ENCODE measurements around the gene ZHX3.

Gene ZHX3

GRCh38 chr20:41293269-41294037 lies 24.1 kb downstream of the ZHX3 start:
- DNase-seq (ENCODE audit: low read depth), result no peak

- no peak for DNase-seq (ENCODE audit: low read depth)
Observed at GRCh38 chr20:41290804-41291389, 26.6 kb downstream of the ZHX3 start.

- peak; percentile 57 for DNase-seq (ENCODE audit: low read depth)
Observed at GRCh38 chr20:41287327-41287726, 30.2 kb downstream of the ZHX3 start.

GRCh38 chr20:41286240-41286851 lies 31.2 kb downstream of the ZHX3 start:
- DNase-seq (ENCODE audit: low read depth), result no peak

- no peak for DNase-seq (ENCODE audit: low read depth)
Observed at GRCh38 chr20:41279546-41280225, 37.8 kb downstream of the ZHX3 start.

GRCh38 chr20:41278936-41279335 lies 38.6 kb downstream of the ZHX3 start:
- DNase-seq (ENCODE audit: low read depth), result no peak

- no peak for DNase-seq (ENCODE audit: low read depth)
Observed at GRCh38 chr20:41277049-41277448, 40.5 kb downstream of the ZHX3 start.

- no peak for DNase-seq (ENCODE audit: low read depth)
Observed at GRCh38 chr20:41276317-41276751, 41.2 kb downstream of the ZHX3 start.

GRCh38 chr20:41275301-41275731 lies 42.2 kb downstream of the ZHX3 start:
- DNase-seq (ENCODE audit: low read depth), result peak; percentile 69

- DNase-seq (ENCODE audit: low read depth), result no peak
Observed at GRCh38 chr20:41274152-41274551, 43.4 kb downstream of the ZHX3 start.

GRCh38 chr20:41273445-41273844 lies 44.1 kb downstream of the ZHX3 start:
- DNase-seq (ENCODE audit: low read depth), result no peak

- no peak for DNase-seq (ENCODE audit: low read depth)
Observed at GRCh38 chr20:41272339-41272738, 45.2 kb downstream of the ZHX3 start.

- DNase-seq (ENCODE audit: low read depth), result no peak
Observed at GRCh38 chr20:41268917-41269652, 48.4 kb downstream of the ZHX3 start.

- DNase-seq (ENCODE audit: low read depth), result no peak
Observed at GRCh38 chr20:41268402-41268801, 49.1 kb downstream of the ZHX3 start.

GRCh38 chr20:41265938-41266337 lies 51.6 kb downstream of the ZHX3 start:
- DNase-seq (ENCODE audit: low read depth), result no peak

- DNase-seq (ENCODE audit: low read depth), result no peak
Observed at GRCh38 chr20:41264819-41265218, 52.7 kb downstream of the ZHX3 start.

GRCh38 chr20:41261790-41262717 lies 55.5 kb downstream of the ZHX3 start:
- DNase-seq (ENCODE audit: low read depth), result no peak

- no peak for DNase-seq (ENCODE audit: low read depth)
Observed at GRCh38 chr20:41261260-41261659, 56.3 kb downstream of the ZHX3 start.

GRCh38 chr20:41260734-41261220 lies 56.8 kb downstream of the ZHX3 start:
- no peak for DNase-seq (ENCODE audit: low read depth)

- no peak for DNase-seq (ENCODE audit: low read depth)
Observed at GRCh38 chr20:41259309-41259708, 58.2 kb downstream of the ZHX3 start.

- DNase-seq (ENCODE audit: low read depth), result no peak
Observed at GRCh38 chr20:41258474-41258873, 59.1 kb downstream of the ZHX3 start.

Data from stromal cell of bone marrow (primary cell).